ENCODE measurements around the gene EFNA2.
A peak's percentile ranks its signal among the peaks of the same experiment; 100 is the strongest.

The EFNA2 gene

DNA sequence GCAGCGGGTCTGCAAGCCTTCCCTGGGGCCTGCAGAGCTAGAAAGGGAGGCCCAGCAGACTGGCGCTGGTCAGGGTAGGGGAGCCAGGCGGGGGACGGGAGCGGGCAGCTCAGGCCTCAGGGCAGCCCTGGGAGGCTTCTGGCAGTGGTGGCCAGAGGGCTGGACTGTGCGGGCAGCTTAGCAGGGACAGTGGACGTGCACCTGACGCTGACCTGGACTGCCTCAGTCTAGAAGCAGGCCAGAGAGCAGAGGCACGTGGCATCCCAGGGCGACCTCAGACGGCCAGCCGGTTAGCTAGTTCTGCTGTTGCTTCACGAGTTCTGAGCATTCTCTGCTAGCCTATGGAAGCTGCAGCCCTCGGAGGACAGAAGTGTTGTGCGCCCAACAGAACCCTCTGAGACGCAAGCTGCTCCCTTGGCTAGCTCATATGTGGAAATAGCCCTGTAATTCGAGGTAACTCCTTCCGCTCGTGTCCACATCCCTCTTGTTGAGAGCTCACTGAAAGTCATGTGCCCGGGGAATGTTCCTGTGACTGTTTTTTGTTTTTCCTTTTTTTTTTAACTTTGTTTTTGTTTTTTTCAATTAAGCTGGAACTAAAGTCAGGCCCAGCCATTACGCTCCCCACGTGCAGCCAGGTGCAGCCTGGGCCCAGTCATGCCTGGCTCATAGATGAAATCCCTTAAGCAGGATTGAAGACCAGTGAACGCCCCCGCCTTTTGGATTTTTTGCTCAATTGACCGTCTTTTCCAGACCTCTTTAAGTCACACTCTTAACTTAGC, 12.2 kb upstream of the EFNA2 start:
- in situ Hi-C loops (cut with MboI; ENCODE audit: low sequenced_read_pairs, unreplicated experiment), result no loop called here
- TF ChIP-seq, protein P1, sequence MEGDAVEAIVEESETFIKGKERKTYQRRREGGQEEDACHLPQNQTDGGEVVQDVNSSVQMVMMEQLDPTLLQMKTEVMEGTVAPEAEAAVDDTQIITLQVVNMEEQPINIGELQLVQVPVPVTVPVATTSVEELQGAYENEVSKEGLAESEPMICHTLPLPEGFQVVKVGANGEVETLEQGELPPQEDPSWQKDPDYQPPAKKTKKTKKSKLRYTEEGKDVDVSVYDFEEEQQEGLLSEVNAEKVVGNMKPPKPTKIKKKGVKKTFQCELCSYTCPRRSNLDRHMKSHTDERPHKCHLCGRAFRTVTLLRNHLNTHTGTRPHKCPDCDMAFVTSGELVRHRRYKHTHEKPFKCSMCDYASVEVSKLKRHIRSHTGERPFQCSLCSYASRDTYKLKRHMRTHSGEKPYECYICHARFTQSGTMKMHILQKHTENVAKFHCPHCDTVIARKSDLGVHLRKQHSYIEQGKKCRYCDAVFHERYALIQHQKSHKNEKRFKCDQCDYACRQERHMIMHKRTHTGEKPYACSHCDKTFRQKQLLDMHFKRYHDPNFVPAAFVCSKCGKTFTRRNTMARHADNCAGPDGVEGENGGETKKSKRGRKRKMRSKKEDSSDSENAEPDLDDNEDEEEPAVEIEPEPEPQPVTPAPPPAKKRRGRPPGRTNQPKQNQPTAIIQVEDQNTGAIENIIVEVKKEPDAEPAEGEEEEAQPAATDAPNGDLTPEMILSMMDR (IDR thresholded peaks at IDR 0.05; ENCODE audit: borderline replicate concordance, control extremely low read depth, extremely low read depth, insufficient read depth, missing control alignments), result no peak
- no peak for DNase-seq (ENCODE audit: low spot score)

DNA sequence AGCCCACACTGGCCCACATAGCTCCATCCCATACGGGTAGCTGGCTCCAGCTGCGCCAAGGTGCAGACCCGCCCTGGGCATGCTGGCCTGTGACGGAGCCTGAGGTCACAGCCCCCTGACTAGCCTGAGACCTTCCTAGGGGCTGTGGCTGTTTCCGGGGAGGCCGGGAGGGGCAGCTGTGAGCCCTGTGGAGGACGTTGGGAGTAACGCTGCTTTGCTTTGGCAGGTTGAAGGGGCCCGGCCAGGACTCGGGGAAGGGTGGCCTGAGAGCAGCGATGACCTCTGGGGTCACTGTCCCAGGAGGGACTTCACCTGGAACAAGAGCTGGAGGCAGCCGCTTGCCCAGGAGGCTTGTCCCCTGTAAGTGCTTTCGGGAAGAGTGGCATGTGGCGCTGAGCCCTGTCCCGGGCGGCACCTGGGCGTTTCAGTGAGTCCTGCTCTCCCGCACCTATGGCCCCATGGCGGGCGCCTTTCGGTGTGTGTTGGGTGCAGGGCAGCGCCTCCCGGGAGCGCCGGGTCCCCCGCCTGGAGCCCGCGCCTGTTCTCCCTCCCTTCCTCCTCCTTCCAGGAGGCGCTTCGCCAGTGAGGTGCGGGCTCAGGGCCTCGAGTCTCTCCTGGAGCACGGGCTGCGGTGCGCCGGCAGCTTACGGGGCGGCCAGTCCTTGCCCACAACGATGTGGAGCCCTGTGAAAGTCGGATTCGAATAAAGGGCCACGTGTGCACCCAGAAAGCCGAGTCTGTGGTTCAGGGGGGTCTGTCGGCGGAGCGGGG, 11.4 kb upstream of the EFNA2 start:
- no peak for DNase-seq (ENCODE audit: low spot score)
- TF ChIP-seq, protein P1 (IDR thresholded peaks at IDR 0.05; ENCODE audit: borderline replicate concordance, control extremely low read depth, extremely low read depth, insufficient read depth, missing control alignments), result no peak
- in situ Hi-C loops (cut with MboI; ENCODE audit: low sequenced_read_pairs, unreplicated experiment), result no loop called here

DNA sequence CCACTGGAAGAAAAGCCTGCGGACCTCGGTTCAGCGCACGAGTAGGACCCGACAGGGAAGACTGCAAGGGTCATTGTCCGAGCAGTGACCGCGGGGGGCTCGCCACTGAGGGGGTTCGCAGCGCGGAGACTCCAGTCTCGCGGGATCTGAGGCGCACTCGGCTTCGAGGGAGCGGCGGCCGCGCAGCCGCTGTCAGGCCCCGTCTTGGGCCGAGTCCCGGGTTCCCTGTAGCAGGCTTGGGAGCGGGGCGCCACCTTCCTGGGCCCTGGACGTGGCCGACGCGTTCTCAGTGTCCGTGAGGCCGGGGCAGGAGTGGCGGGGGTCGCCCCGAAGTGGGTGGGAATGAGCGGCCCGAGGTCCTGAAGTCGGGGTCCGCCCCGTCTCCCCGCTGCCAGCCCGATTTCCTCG, 10.8 kb upstream of the EFNA2 start:
- TF ChIP-seq, protein P1 (IDR thresholded peaks at IDR 0.05; ENCODE audit: borderline replicate concordance, control extremely low read depth, extremely low read depth, insufficient read depth, missing control alignments), result no peak
- no peak for DNase-seq (ENCODE audit: low spot score)
- in situ Hi-C loops (cut with MboI; ENCODE audit: low sequenced_read_pairs, unreplicated experiment), result no loop called here

DNA sequence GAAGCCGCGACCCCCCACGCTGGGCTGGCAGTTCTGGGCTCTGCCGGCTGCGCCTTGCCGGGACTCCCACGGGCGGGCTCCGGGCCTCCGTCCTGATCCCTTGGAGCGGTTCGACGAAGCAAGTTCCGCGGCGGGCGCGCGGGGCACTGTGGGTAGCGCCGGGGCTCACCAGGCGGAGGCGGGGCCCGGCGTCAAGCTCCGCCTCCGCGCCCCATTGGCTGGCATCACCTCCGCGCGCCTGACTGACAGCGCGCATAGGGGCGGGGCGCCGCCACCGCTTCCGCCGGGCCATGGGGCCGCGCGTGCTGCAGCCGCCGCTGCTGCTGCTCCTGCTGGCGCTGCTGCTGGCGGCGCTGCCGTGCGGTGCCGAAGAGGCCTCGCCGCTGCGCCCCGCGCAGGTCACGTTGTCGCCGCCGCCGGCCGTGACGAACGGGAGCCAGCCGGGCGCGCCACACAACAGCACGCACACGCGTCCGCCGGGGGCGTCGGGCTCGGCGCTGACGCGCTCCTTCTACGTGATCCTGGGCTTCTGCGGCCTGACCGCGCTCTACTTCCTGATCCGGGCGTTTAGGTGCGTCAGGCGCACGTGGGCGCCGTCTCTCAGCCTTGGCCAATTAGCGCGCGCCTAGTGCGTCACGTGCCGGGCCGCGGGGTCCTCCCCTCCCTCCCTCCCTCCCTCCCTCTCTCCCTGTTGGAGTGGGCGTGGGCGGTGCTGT, 10.3 kb upstream of the EFNA2 start, which contains the start of gene FAM174C:
TSS of gene FAM174C (plus strand) at position 271 of the 716 bp plus-strand sequence. CDS start at position 291, 20 bp downstream.
- in situ Hi-C loops (cut with MboI; ENCODE audit: low sequenced_read_pairs, unreplicated experiment), result no loop called here
- TF ChIP-seq, protein P1 (IDR thresholded peaks at IDR 0.05; ENCODE audit: borderline replicate concordance, control extremely low read depth, extremely low read depth, insufficient read depth, missing control alignments), result no peak
- peak; percentile 95 for DNase-seq (ENCODE audit: low spot score)

DNA sequence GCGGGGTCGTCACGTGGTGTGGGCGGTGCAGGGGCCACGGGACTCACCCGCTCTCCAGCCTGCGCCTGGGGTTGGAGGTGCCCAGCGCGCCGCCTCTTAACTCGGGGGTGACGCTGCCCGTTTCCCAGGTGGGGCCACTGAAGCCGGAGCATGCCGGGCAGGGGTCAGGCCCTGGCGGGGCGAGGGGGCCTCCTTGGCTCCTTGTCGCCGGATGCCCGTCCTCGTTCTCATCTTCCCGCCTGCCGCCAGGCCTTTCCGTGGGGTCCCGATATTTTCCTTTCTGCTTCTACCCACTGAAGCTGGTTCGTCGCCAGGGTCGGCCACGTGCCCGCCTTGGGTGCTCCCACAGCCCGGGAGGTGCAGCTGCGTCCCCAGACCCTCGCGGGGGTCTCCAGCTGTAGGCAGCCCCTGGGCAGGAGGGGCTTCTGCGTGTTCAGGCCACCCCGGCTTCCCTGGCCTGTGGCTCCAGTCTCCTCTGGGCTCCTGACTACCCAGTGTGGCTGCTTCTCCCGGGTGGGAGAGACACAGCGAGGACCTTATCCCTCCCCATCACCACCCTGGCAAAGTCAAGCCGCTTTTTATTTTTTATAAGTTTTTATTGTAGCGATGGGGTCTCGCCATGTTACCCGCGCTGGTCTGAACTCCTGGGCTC, 9.6 kb upstream of the EFNA2 start:
- in situ Hi-C loops (cut with MboI; ENCODE audit: low sequenced_read_pairs, unreplicated experiment), result no loop called here
- TF ChIP-seq, protein P1 (IDR thresholded peaks at IDR 0.05; ENCODE audit: borderline replicate concordance, control extremely low read depth, extremely low read depth, insufficient read depth, missing control alignments), result no peak
- no peak for DNase-seq (ENCODE audit: low spot score)

DNA sequence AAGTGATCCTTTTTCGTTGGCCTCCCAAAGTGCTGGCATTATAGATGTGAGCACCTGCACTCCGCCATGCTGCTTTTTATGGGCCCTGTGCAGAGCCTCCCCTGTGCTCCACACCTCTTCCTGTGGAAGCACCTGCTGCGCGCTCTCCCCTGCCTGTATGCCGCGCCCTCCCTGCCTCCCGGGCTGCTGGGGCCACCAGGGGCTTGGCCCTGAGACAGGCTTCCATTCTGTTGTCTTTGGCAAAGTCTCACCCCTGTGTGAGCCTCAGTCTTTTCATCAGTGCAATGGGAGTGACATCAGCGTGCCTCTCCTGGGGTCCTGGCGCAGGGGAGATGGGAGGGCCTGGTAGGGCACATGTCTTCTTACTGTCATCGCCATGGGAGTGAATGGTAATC, 9.0 kb upstream of the EFNA2 start:
- in situ Hi-C loops (cut with MboI; ENCODE audit: low sequenced_read_pairs, unreplicated experiment), result no loop called here
- TF ChIP-seq, protein P1 (IDR thresholded peaks at IDR 0.05; ENCODE audit: borderline replicate concordance, control extremely low read depth, extremely low read depth, insufficient read depth, missing control alignments), result no peak
- no peak for DNase-seq (ENCODE audit: low spot score)

Measured in GM13976 (cell line).